Uterus (tissue), 4 donors: ENCODE data around the gene SHROOM3. TPM values are rescaled to one million over a fixed set of nuclear protein-coding genes. Genes with fewer than 3 reads are reported as not detected.
A peak's percentile ranks its signal among the peaks of the same experiment; 100 is the strongest.

ENCODE experiments used
- DNase-seq, 2 donors: peaks; one replicate each; pipeline ENCODE4 v3.0.0-alpha.2; 2019 to 2020
- H3K27ac ChIP-seq, 2 donors: fragments of 200-600 bp; sonication (generic); 1 replicate in 1 of 2; 2 replicates in 1 of 2; pipeline ENCODE4 v1.5.1; 2016 to 2018
- H3K27me3 ChIP-seq, 2 donors: fragments of 200-600 bp; sonication (generic); one replicate each; pipeline ENCODE4 v1.5.1; 2018 to 2019; ENCODE audit warnings: control low read depth in 1 of 2
- H3K36me3 ChIP-seq, 2 donors: fragments of 200-600 bp; sonication (generic); one replicate each; pipeline ENCODE4 v1.5.1; 2019; ENCODE audit warnings: control low read depth in 1 of 2
- H3K4me1 ChIP-seq, 2 donors: fragments of 200-600 bp; sonication (generic); one replicate each; pipeline ENCODE4 v1.5.1; 2018 to 2019; ENCODE audit warnings: control low read depth in 1 of 2
- H3K4me3 ChIP-seq, 2 donors: fragments of 200-600 bp; sonication (generic); 1 replicate in 1 of 2; 2 replicates in 1 of 2; pipeline ENCODE4 v1.5.1; 2018 to 2019; ENCODE audit warnings: mild to moderate bottlenecking in 1 of 2
- H3K9me3 ChIP-seq, 2 donors: fragments of 200-600 bp; sonication (generic); one replicate each; pipeline ENCODE4 v1.5.1; 2019; ENCODE audit warnings: control low read depth in 1 of 2
- CTCF ChIP-seq, 4 experiments: fragments of 200-600 bp in 2 of 4; fragments of 450-650 bp in 2 of 4; sonication (generic) in 2 of 4; IDR thresholded peaks; one replicate each; pipeline ENCODE4 v1.5.1; 2016 to 2019; ENCODE audit warnings: antibody characterized with exemption in 4 of 4, mild to moderate bottlenecking in 2 of 4, moderate library complexity in 1 of 4
- POLR2A ChIP-seq, 2 donors: fragments of 450-650 bp; IDR thresholded peaks; one replicate each; pipeline ENCODE4 v1.6.1; 2016; ENCODE audit warnings: antibody characterized with exemption in 2 of 2, mild to moderate bottlenecking in 1 of 2, moderate library complexity in 1 of 2
- intact Hi-C: fragments of 100-400 bp; cut with DNase I; formaldehyde crosslinking; loops from one replicate; pipeline ENCODE4 v1.15.1; 2023; ENCODE audit warnings: low total_unique reads
- total RNA-seq, 4 donors: library from RNA; depleted of rRNA in 3 of 4; stranded (reverse); fragments of >200 nt in 3 of 4; gene quantifications; one replicate each; pipeline versions ENCODE4 v1.1.0 to v1.2.4, GENCODE V29; 2014 to 2023
- donor health status: DM: yes; HTN: yes; CAD: no.

Gene SHROOM3
- total RNA-seq, 4 donors from 2014 or later: 1.5 to 24.1 (median 3.4) TPM

- no peak overlapping the region for H3K4me3 ChIP-seq
- no peaks in the 10 kb centered on the region for H3K27me3 ChIP-seq
- no peak overlapping the region for H3K27ac ChIP-seq
- DNase-seq: no peak
- no peaks in the 10 kb centered on the region for H3K4me1 ChIP-seq
- H3K9me3 ChIP-seq: no peaks in the 10 kb centered on the region
- H3K36me3 ChIP-seq: no peaks in the 10 kb centered on the region
- no peak for TF ChIP-seq POLR2A (IDR thresholded peaks at IDR 0.05)
- TF ChIP-seq CTCF (IDR thresholded peaks at IDR 0.05): no peak
- intact Hi-C loops: no loop called here
These were observed 247.0 kb downstream of the SHROOM3 start for GRCh38 chr4:76681996-76682395.

GRCh38 chr4:76683144-76683543, 248.1 kb downstream of the SHROOM3 start:
- Histone ChIP-seq H3K27ac (no peak overlapping the region), H3K4me3 (no peak overlapping the region), H3K9me3 (no peaks in the 10 kb centered on the region), H3K4me1 (no peaks in the 10 kb centered on the region), H3K27me3 (no peaks in the 10 kb centered on the region), H3K36me3 (no peaks in the 10 kb centered on the region)
- intact Hi-C loops: no loop called here
- TF ChIP-seq POLR2A (IDR thresholded peaks at IDR 0.05) (no peak), CTCF (IDR thresholded peaks at IDR 0.05) (no peak)
- DNase-seq: no peak

GRCh38 chr4:76687746-76688448, 252.9 kb downstream of the SHROOM3 start:
- Histone ChIP-seq H3K4me1 (no peaks in the 10 kb centered on the region), H3K9me3 (no peaks in the 10 kb centered on the region), H3K27me3 (no peaks in the 10 kb centered on the region), H3K36me3 (no peaks in the 10 kb centered on the region), H3K27ac (peak overlapping the region in 1 of 2 donors; percentile 1), H3K4me3 (no peak overlapping the region)
- DNase-seq: no peak
- TF ChIP-seq CTCF (IDR thresholded peaks at IDR 0.05): no peak
- no peak for TF ChIP-seq POLR2A (IDR thresholded peaks at IDR 0.05)
- intact Hi-C loops: no loop called here

GRCh38 chr4:76688619-76689144, 253.7 kb downstream of the SHROOM3 start:
- TF ChIP-seq CTCF (IDR thresholded peaks at IDR 0.05) (no peak), POLR2A (IDR thresholded peaks at IDR 0.05) (no peak)
- no peaks in the 10 kb centered on the region for H3K36me3 ChIP-seq
- no peaks in the 10 kb centered on the region for H3K27me3 ChIP-seq
- H3K4me1 ChIP-seq: no peaks in the 10 kb centered on the region
- H3K4me3 ChIP-seq: peak overlapping the region; percentile 26 to 53
- H3K27ac ChIP-seq: peak overlapping the region; percentile 30 to 56
- intact Hi-C loops: no loop called here
- no peaks in the 10 kb centered on the region for H3K9me3 ChIP-seq
- no peak for DNase-seq

DNA sequence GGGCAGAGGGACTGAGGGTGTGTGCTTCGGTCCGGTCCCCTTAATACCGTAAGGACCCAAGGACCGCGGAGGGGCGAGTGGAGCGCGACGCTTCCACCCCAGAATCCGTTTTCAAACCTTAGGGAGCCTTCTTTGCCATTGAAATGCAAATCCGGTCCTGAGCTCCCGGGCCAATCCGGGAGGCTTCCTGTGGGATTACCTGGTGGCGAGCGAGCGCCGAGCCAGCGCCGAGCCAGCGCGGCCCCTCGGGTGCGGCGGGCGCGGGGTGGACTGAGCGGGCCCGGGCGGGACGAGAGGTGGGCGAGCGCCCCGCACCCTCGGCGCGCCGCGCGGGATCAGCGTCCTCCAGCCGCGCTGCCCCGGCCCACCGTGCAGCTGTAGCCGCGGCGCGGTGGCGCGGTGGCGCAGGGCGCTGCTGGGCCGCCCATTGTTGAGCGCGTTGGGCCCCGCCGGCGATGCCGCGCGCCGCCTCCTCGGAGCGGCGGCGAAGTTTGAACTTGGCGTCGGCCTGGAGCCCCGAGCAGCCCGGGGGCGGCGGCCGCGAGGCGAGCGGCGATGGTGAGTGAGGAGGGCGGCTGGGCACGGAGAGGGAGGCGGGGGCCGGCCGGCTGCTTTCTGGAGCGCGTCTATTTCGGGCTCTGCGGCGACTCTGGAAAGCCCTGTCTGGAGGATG, 254.3 kb downstream of the SHROOM3 start:
- DNase-seq: peak; percentile 16 to 49
- Histone ChIP-seq H3K27ac (peak overlapping the region; percentile 56 to 67), H3K9me3 (no peaks in the 10 kb centered on the region), H3K4me1 (no peaks in the 10 kb centered on the region), H3K4me3 (peak overlapping the region; percentile 26 to 53), H3K27me3 (no peaks in the 10 kb centered on the region), H3K36me3 (no peaks in the 10 kb centered on the region)
- intact Hi-C loops: no loop called here
- peak in 1 of 4 experiments; percentile 20 for TF ChIP-seq CTCF (IDR thresholded peaks at IDR 0.05)
- TF ChIP-seq POLR2A (IDR thresholded peaks at IDR 0.05): peak in 1 of 2 donors; percentile 42
